Activated naive CD8-positive, alpha-beta T cell treated with anti-CD3 and anti-CD28 coated beads for 36 hours (primary cell): ENCODE data around the gene ADAMTSL3. TPM values are rescaled to one million over a fixed set of nuclear protein-coding genes. Genes with fewer than 3 reads are reported as not detected.

ENCODE experiments used
- DNase-seq: peaks from one replicate; pipeline ENCODE4 v3.0.0; 2021
- H3K27ac Mint-ChIP-seq: one replicate; pipeline ENCODE4 v1.8.0; 2022; ENCODE audit warnings: mild to moderate bottlenecking, moderate library complexity, mixed read lengths
- H3K27me3 Mint-ChIP-seq: one replicate; pipeline ENCODE4 v1.8.0; 2022; ENCODE audit warnings: mild to moderate bottlenecking, mixed read lengths
- H3K36me3 Mint-ChIP-seq: one replicate; pipeline ENCODE4 v1.8.0; 2021; ENCODE audit warnings: mild to moderate bottlenecking, mixed read lengths
- H3K4me1 Mint-ChIP-seq: one replicate; pipeline ENCODE4 v1.8.0; 2021; ENCODE audit warnings: mixed read lengths
- H3K4me3 Mint-ChIP-seq: one replicate; pipeline ENCODE4 v1.8.0; 2022; ENCODE audit warnings: mild to moderate bottlenecking, moderate library complexity, mixed read lengths
- H3K9me3 Mint-ChIP-seq: one replicate; pipeline ENCODE4 v1.8.0; 2022; ENCODE audit warnings: mixed read lengths
- total RNA-seq, 2 experiments: library from RNA; stranded (reverse); gene quantifications; one replicate each; pipeline ENCODE4 v1.2.3, GENCODE V29; 2021

ADAMTSL3 gene
- total RNA-seq, 2 experiments from 2014 or later, result not detected

GRCh38 chr15:83784975-83785374 is 131.1 kb downstream of the ADAMTSL3 start:
- peaks cover 26% of the 10 kb centered on the region for H3K27me3 Mint-ChIP-seq
- H3K36me3 Mint-ChIP-seq, result no peaks in the 10 kb centered on the region
- peaks cover 7% of the 10 kb centered on the region for H3K9me3 Mint-ChIP-seq
- H3K4me3 Mint-ChIP-seq, result no peak overlapping the region
- DNase-seq, result no peak
- H3K27ac Mint-ChIP-seq, result no peak overlapping the region
- no peaks in the 10 kb centered on the region for H3K4me1 Mint-ChIP-seq

GRCh38 chr15:83786336-83786735 is 132.4 kb downstream of the ADAMTSL3 start:
- Mint-ChIP-seq H3K27ac (no peak overlapping the region), H3K4me3 (no peak overlapping the region), H3K9me3 (peaks cover 6% of the 10 kb centered on the region), H3K4me1 (no peaks in the 10 kb centered on the region), H3K36me3 (no peaks in the 10 kb centered on the region), H3K27me3 (peaks cover 34% of the 10 kb centered on the region)
- no peak for DNase-seq

- H3K36me3 Mint-ChIP-seq, result no peaks in the 10 kb centered on the region
- no peak overlapping the region for H3K4me3 Mint-ChIP-seq
- H3K27ac Mint-ChIP-seq, result no peak overlapping the region
- H3K9me3 Mint-ChIP-seq, result no peaks in the 10 kb centered on the region
- H3K27me3 Mint-ChIP-seq, result peaks cover 25% of the 10 kb centered on the region
- no peak for DNase-seq
- H3K4me1 Mint-ChIP-seq, result no peaks in the 10 kb centered on the region
Observed at GRCh38 chr15:83793069-83793468, 139.1 kb downstream of the ADAMTSL3 start.

GRCh38 chr15:83794209-83794608 is 140.3 kb downstream of the ADAMTSL3 start:
- no peaks in the 10 kb centered on the region for H3K4me1 Mint-ChIP-seq
- H3K27me3 Mint-ChIP-seq, result peaks cover 17% of the 10 kb centered on the region
- no peaks in the 10 kb centered on the region for H3K9me3 Mint-ChIP-seq
- H3K27ac Mint-ChIP-seq, result no peak overlapping the region
- no peak overlapping the region for H3K4me3 Mint-ChIP-seq
- no peaks in the 10 kb centered on the region for H3K36me3 Mint-ChIP-seq
- no peak for DNase-seq

GRCh38 chr15:83809345-83809744 is 155.4 kb downstream of the ADAMTSL3 start:
- Mint-ChIP-seq H3K27me3 (peaks cover 2% of the 10 kb centered on the region), H3K4me3 (no peak overlapping the region), H3K27ac (no peak overlapping the region), H3K36me3 (no peaks in the 10 kb centered on the region), H3K4me1 (no peaks in the 10 kb centered on the region), H3K9me3 (peaks cover 2% of the 10 kb centered on the region)
- DNase-seq, result no peak

- H3K27me3 Mint-ChIP-seq, result peaks cover 6% of the 10 kb centered on the region
- peaks cover 2% of the 10 kb centered on the region for H3K9me3 Mint-ChIP-seq
- no peak overlapping the region for H3K27ac Mint-ChIP-seq
- no peak for DNase-seq
- no peaks in the 10 kb centered on the region for H3K36me3 Mint-ChIP-seq
- no peaks in the 10 kb centered on the region for H3K4me1 Mint-ChIP-seq
- no peak overlapping the region for H3K4me3 Mint-ChIP-seq
Observed at GRCh38 chr15:83810110-83810509, 156.2 kb downstream of the ADAMTSL3 start.

- Mint-ChIP-seq H3K36me3 (no peaks in the 10 kb centered on the region), H3K4me3 (no peak overlapping the region), H3K27ac (no peak overlapping the region), H3K27me3 (peaks cover 7% of the 10 kb centered on the region), H3K4me1 (no peaks in the 10 kb centered on the region), H3K9me3 (no peaks in the 10 kb centered on the region)
- DNase-seq, result no peak
Observed at GRCh38 chr15:83813682-83814081, 159.8 kb downstream of the ADAMTSL3 start.

GRCh38 chr15:83815506-83815905 is 161.6 kb downstream of the ADAMTSL3 start:
- H3K4me1 Mint-ChIP-seq, result no peaks in the 10 kb centered on the region

GRCh38 chr15:83816124-83816883 is 162.4 kb downstream of the ADAMTSL3 start:
- no peak overlapping the region for H3K27ac Mint-ChIP-seq

More at GRCh38 chr15:83815506-83815905, 161.6 kb downstream of the ADAMTSL3 start:
- Mint-ChIP-seq H3K9me3 (no peaks in the 10 kb centered on the region), H3K27ac (no peak overlapping the region), H3K4me3 (no peak overlapping the region), H3K36me3 (no peaks in the 10 kb centered on the region), H3K27me3 (peaks cover 7% of the 10 kb centered on the region)
- no peak for DNase-seq

GRCh38 chr15:83818591-83818990 is 164.7 kb downstream of the ADAMTSL3 start:
- peaks cover 3% of the 10 kb centered on the region for H3K9me3 Mint-ChIP-seq
- H3K27ac Mint-ChIP-seq, result no peak overlapping the region
- H3K4me3 Mint-ChIP-seq, result no peak overlapping the region
- no peak for DNase-seq
- no peaks in the 10 kb centered on the region for H3K4me1 Mint-ChIP-seq
- H3K27me3 Mint-ChIP-seq, result peaks cover 7% of the 10 kb centered on the region
- no peaks in the 10 kb centered on the region for H3K36me3 Mint-ChIP-seq

More at GRCh38 chr15:83816124-83816883, 162.4 kb downstream of the ADAMTSL3 start:
- Mint-ChIP-seq H3K36me3 (no peaks in the 10 kb centered on the region), H3K27me3 (peaks cover 7% of the 10 kb centered on the region), H3K4me3 (no peak overlapping the region), H3K9me3 (no peaks in the 10 kb centered on the region), H3K4me1 (no peaks in the 10 kb centered on the region)
- DNase-seq, result no peak

GRCh38 chr15:83830381-83830780 is 176.5 kb downstream of the ADAMTSL3 start:
- H3K27me3 Mint-ChIP-seq, result peaks cover 8% of the 10 kb centered on the region
- no peaks in the 10 kb centered on the region for H3K36me3 Mint-ChIP-seq
- no peak for DNase-seq
- H3K9me3 Mint-ChIP-seq, result peaks cover 1% of the 10 kb centered on the region
- H3K4me3 Mint-ChIP-seq, result no peak overlapping the region
- H3K4me1 Mint-ChIP-seq, result no peaks in the 10 kb centered on the region
- no peak overlapping the region for H3K27ac Mint-ChIP-seq

- H3K27ac Mint-ChIP-seq, result no peak overlapping the region
- DNase-seq, result no peak
- no peak overlapping the region for H3K4me3 Mint-ChIP-seq
- H3K4me1 Mint-ChIP-seq, result no peaks in the 10 kb centered on the region
- H3K27me3 Mint-ChIP-seq, result peaks cover 11% of the 10 kb centered on the region
- H3K9me3 Mint-ChIP-seq, result no peaks in the 10 kb centered on the region
- no peaks in the 10 kb centered on the region for H3K36me3 Mint-ChIP-seq
Observed at GRCh38 chr15:83833569-83833968, 179.6 kb downstream of the ADAMTSL3 start.

- Mint-ChIP-seq H3K27ac (no peak overlapping the region), H3K36me3 (no peaks in the 10 kb centered on the region), H3K4me1 (no peaks in the 10 kb centered on the region), H3K27me3 (peaks cover 4% of the 10 kb centered on the region), H3K9me3 (no peaks in the 10 kb centered on the region), H3K4me3 (no peak overlapping the region)
- no peak for DNase-seq
Observed at GRCh38 chr15:83835479-83835878, 181.6 kb downstream of the ADAMTSL3 start.

GRCh38 chr15:83837945-83838571 is 184.1 kb downstream of the ADAMTSL3 start:
- H3K36me3 Mint-ChIP-seq, result no peaks in the 10 kb centered on the region
- DNase-seq, result no peak
- H3K27ac Mint-ChIP-seq, result no peak overlapping the region
- H3K9me3 Mint-ChIP-seq, result no peaks in the 10 kb centered on the region
- peaks cover 4% of the 10 kb centered on the region for H3K27me3 Mint-ChIP-seq
- no peaks in the 10 kb centered on the region for H3K4me1 Mint-ChIP-seq
- H3K4me3 Mint-ChIP-seq, result no peak overlapping the region

- Mint-ChIP-seq H3K27me3 (peaks cover 4% of the 10 kb centered on the region), H3K9me3 (no peaks in the 10 kb centered on the region)
Observed at GRCh38 chr15:83838763-83839162, 184.8 kb downstream of the ADAMTSL3 start.

GRCh38 chr15:83842281-83842680 is 188.4 kb downstream of the ADAMTSL3 start:
- Mint-ChIP-seq H3K4me1 (no peaks in the 10 kb centered on the region), H3K27ac (no peak overlapping the region), H3K36me3 (no peaks in the 10 kb centered on the region), H3K27me3 (no peaks in the 10 kb centered on the region), H3K9me3 (no peaks in the 10 kb centered on the region), H3K4me3 (no peak overlapping the region)
- no peak for DNase-seq

More at GRCh38 chr15:83838763-83839162, 184.8 kb downstream of the ADAMTSL3 start:
- H3K27ac Mint-ChIP-seq, result no peak overlapping the region
- H3K36me3 Mint-ChIP-seq, result no peaks in the 10 kb centered on the region
- DNase-seq, result no peak
- H3K4me1 Mint-ChIP-seq, result no peaks in the 10 kb centered on the region
- no peak overlapping the region for H3K4me3 Mint-ChIP-seq
